OCI-LY7 (cell line): ENCODE measurements around the gene WNK4.

Experiments used
- EZH2phosphoT487 ChIP-seq: fragments of 200-600 bp; sonication (generic); IDR thresholded peaks from 2 replicates; pipeline ENCODE4 v1.6.1; 2018; ENCODE audit warnings: low read depth, borderline replicate concordance, mild to moderate bottlenecking, mixed run types, antibody characterized with exemption, low read length, moderate library complexity, mixed read lengths
- TF ChIP-seq, protein P1 (sequence below): fragments of 200-600 bp; sonication (generic); conservative IDR thresholded peaks from 2 replicates; pipeline ENCODE4 v1.5.1; 2014; ENCODE audit warnings: mild to moderate bottlenecking, antibody characterized with exemption, low read length, moderate library complexity, mixed read lengths

DNA sequence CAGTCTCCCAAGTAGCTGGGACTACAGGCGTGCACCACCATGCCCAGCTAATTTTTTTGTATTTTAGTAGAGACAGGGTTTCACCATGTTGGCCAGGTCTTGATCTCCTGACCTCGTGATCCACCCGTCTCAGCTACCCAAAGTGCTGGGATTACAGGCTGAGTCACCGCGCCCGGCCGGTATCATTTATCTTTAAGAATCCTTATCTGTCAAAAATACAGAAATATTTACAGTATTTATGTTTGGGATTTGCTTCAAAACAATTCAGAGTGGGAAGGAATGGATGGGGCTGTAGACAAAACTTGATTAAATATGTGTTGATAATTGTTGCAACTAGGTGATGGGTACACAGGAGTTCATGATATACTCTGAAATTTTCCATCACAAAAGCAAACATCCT is 40.8 kb downstream of the WNK4 start:
- TF ChIP-seq, protein P1, sequence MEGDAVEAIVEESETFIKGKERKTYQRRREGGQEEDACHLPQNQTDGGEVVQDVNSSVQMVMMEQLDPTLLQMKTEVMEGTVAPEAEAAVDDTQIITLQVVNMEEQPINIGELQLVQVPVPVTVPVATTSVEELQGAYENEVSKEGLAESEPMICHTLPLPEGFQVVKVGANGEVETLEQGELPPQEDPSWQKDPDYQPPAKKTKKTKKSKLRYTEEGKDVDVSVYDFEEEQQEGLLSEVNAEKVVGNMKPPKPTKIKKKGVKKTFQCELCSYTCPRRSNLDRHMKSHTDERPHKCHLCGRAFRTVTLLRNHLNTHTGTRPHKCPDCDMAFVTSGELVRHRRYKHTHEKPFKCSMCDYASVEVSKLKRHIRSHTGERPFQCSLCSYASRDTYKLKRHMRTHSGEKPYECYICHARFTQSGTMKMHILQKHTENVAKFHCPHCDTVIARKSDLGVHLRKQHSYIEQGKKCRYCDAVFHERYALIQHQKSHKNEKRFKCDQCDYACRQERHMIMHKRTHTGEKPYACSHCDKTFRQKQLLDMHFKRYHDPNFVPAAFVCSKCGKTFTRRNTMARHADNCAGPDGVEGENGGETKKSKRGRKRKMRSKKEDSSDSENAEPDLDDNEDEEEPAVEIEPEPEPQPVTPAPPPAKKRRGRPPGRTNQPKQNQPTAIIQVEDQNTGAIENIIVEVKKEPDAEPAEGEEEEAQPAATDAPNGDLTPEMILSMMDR: no peak
- TF ChIP-seq EZH2phosphoT487: no peak
